Measurements from ENCODE around the gene GBF1.
"Not testable (repeated sequence)": the region's sequence is repeated elsewhere in the genome, so short reads cannot be mapped to it uniquely, and the experiment has no call there.

GBF1 gene

DNA sequence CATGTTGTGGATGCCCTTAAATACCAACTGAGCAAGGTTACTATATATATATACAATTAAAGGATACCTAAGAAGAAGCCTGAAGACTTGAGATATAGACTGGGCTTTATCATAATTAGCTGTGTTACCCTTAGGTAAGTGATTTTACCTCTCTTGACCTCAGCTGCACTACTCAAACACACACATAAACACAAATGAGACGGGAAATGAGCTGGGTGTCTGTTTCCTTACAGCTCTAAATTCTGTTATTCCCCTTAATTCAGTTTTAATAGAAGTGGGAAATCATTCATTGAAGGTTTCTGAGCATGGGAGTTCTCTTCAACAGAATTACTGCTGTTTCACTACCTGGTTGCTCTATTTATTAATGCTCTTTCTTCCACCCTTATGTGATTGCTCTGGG, 60.7 kb downstream of the GBF1 start:
- TF ChIP-seq, protein P1, sequence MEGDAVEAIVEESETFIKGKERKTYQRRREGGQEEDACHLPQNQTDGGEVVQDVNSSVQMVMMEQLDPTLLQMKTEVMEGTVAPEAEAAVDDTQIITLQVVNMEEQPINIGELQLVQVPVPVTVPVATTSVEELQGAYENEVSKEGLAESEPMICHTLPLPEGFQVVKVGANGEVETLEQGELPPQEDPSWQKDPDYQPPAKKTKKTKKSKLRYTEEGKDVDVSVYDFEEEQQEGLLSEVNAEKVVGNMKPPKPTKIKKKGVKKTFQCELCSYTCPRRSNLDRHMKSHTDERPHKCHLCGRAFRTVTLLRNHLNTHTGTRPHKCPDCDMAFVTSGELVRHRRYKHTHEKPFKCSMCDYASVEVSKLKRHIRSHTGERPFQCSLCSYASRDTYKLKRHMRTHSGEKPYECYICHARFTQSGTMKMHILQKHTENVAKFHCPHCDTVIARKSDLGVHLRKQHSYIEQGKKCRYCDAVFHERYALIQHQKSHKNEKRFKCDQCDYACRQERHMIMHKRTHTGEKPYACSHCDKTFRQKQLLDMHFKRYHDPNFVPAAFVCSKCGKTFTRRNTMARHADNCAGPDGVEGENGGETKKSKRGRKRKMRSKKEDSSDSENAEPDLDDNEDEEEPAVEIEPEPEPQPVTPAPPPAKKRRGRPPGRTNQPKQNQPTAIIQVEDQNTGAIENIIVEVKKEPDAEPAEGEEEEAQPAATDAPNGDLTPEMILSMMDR (conservative IDR thresholded peaks at IDR 0.05), result no peak
- H3K27ac ChIP-seq, result no peak overlapping the region

DNA sequence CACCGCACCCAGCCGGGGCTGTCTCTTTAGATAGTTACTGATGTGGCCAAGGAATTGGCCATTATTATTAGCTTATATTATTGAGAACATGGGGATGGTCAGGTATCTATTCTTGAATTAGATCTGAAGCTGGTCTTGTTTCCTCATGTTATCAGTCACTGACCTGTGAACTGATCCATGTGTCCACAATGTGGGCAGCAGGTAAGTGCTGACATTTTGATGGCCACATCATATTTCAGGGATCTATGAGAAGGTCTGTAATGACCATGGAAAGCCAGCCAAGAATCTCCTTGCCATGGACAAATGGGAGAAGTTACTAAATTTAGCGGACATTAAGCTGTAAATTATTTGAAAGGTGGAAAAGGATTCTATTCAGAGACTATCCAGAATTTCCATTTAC, 61.4 kb downstream of the GBF1 start:
- no peak overlapping the region for H3K27ac ChIP-seq
- TF ChIP-seq, protein P1 (conservative IDR thresholded peaks at IDR 0.05), result no peak

DNA sequence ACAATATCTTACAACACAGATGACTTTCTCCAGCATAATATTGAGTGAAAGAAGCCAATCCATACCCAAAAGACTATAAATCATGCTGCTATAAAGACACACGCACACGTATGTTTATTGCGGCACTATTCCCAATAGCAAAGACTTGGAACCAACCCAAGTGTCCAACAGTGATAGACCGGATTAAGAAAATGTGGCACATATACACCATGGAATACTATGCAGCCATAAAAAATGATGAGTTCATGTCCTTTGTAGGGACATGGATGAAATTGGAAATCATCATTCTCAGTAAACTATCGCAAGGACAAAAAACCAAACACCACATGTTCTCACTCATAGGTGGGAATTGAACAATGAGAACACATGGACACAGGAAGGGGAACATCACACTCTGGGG, 63.0 kb downstream of the GBF1 start:
- not testable (repeated sequence) for H3K27ac ChIP-seq

DNA sequence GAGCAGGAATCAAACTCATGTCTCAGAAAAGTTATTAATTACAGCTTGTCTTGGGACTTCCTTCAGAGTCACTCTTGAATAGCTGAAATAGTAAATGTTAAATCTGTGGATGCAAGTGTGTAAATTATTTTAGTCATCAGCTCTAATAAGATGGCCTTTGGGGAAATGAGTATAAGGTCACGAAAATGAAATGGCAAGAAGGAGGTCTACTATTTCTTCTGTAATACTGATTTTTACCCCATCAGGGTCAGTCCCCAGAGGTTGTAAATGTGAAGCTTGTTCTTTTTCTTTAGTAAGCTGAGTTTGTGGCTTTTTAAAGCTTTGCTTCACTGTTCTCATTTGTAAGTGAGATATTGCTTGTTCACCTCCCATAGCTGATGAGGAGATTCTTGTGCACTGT, 63.9 kb downstream of the GBF1 start:
- TF ChIP-seq, protein P1 (conservative IDR thresholded peaks at IDR 0.05), result no peak
- H3K27ac ChIP-seq, result no peak overlapping the region

DNA sequence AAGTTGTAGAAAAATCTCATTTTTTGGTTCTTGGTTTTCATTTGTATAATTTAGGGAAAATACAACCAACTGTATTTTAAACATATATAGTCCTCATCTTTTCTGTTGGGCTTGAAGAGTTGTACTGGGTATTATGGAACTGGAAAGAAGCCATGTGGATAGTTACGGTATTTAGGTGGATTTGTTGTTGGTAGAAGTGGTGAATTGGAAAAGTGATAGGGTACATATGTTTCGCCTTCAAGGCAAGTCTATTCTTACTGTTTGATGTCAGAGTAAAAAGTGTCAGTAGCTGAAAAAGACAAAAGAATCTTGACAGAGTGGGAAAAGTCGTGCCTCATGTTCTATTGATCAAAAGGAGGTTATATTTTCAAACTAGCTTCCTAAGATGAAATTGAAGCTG, 64.6 kb downstream of the GBF1 start:
- TF ChIP-seq, protein P1 (conservative IDR thresholded peaks at IDR 0.05), result no peak
- H3K27ac ChIP-seq, result no peak overlapping the region

DNA sequence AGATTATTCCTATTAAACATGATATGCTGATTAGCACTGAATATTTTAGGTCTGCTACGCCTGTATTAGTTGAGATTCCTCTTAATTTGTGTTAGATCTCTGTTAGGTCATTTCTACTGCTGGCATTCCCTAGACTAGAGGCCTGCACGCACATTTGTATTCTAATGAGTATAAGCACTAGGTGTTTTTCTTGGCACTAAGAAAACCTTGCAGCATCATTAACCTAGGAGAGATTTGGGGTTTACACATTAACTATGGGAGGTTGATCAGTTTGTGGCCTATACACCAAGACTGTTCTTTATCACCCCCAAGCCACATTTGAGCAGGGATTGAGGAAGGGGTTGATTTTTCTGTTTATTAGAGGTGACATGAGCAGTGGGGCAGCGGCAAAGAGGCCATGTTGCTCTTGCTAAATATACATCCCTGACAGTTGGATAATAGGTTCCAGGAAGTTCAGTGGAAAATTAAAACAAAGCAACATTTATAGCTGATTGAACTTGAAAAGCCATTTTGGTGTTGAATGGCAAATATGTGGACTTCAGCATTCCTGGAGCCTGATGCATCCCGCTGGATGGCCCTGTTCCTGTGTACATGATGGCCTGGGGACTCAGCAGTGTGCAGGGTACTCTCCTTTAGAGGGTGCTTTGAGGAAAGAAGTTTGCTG, 65.2 kb downstream of the GBF1 start:
- no peak overlapping the region for H3K27ac ChIP-seq
- TF ChIP-seq, protein P1 (conservative IDR thresholded peaks at IDR 0.05), result no peak

DNA sequence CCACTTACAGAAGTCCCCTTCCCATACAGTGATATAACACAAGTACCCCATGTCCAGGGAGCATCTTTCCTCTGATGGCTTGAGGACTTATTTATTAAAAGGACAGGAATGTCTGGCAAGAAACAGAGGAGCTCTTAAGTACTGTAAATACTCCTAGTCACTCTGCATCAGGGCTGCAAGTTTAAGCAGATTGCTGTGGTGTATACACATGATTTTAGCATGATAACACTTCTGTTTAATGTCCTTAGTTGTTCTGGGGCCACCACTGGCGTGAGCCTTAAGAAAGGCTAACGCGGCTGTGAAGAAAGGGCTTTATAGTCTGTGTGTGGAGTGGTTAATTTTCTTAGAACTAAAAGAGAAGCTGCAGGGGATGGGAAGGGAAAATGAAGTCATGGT, 65.7 kb downstream of the GBF1 start:
- TF ChIP-seq, protein P1 (conservative IDR thresholded peaks at IDR 0.05), result no peak
- H3K27ac ChIP-seq, result no peak overlapping the region

DNA sequence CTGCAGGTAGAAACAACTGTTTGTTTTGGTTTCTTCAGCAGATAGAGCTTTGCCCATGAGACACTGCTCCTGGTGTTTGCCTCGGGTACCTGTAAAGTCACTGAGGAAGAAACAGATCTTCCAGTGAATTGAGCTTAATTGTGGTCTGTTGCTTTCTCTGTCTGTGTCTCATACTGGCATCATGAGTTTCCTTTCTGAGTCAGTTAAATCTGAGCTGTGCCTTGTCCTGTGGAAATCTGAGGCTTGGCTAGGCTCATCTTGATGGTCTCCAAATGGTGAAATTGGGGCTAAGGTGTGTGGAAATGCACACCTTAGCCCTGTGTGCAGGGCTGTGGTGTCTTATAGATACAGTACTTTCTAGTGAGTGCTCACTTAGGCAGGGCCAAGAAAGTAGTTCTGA, 67.4 kb downstream of the GBF1 start:
- peak overlapping the region; percentile 55 for H3K27ac ChIP-seq
- TF ChIP-seq, protein P1 (conservative IDR thresholded peaks at IDR 0.05), result no peak
